Measurements from ENCODE around the gene SCARB1.

Gene SCARB1

GRCh38 chr12:124821252-124822200 is 42.1 kb downstream of the SCARB1 start:
- no peak for DNase-seq (ENCODE audit: low read depth)

DNA sequence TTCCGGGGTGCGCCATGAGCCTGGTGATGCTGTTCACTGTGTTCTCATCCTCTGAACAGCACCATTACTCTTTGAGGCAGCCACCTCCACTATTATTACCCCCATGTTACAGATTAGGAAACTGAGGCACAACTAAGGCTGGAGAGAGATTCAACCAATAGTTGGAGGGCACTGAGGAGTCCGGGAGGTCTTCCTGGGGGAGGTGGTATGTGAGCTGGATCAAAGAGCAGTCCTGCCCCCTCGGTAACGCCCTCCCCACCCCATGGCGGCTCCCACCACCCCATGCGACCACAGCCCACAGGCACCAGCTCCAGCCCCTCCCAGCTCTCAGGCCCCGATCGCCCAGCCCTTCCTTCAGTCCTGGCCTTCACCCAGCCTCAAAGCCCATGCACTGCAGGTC is 43.5 kb downstream of the SCARB1 start:
- DNase-seq (ENCODE audit: low read depth): no peak

- no peak for DNase-seq (ENCODE audit: low read depth)
Measured at GRCh38 chr12:124819525-124819924, 44.1 kb downstream of the SCARB1 start.

- DNase-seq (ENCODE audit: low read depth): no peak
Measured at GRCh38 chr12:124819080-124819479, 44.6 kb downstream of the SCARB1 start.

- DNase-seq (ENCODE audit: low read depth): no peak
Measured at GRCh38 chr12:124817076-124818000, 46.3 kb downstream of the SCARB1 start.

GRCh38 chr12:124816295-124816854 is 47.3 kb downstream of the SCARB1 start:
- no peak for DNase-seq (ENCODE audit: low read depth)

DNA sequence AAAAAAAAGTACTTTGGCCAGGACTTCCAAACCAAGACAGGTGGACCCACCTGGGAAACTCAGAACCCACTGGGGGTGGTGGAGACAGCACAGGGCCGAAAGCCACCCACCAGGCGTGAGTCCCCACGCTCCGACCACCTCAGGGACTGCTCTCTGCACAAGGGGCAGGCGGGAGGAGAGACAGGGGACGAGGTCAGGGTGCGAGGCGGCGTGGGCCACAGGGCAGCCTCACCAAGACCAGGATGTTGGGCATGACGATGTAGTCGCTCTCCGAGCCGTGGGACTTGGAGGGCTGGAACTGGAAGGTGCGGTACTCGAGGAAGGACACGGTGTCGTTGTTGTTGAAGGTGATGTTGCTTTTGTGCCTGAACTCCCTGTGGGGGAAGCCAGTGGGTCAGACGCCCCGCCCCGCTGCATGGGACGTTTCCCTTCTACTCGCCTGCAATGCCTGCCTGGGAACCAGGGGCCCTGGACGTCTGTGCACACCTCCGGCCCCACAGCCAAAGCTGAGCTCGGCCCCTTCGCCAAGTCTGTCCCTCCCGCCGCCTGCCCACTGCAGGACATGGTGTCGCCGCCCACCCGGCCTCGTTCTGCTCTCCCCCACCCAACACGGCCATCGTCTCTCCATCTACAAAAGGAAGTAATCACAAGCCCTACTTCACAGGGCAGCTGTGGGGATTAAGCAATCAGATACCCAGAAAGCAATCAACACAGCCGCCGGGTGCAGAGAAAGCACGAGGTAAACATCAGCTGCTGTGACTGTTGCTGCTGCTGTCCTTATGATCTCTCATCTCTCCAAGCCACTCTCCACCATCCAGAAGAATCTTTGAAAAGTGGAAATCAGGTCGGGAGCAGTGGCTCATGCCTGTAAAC is 48.7 kb downstream of the SCARB1 start:
- DNase-seq (ENCODE audit: low read depth): no peak

GRCh38 chr12:124813782-124814181 is 49.9 kb downstream of the SCARB1 start:
- no peak for DNase-seq (ENCODE audit: low read depth)

GRCh38 chr12:124812979-124813378 is 50.7 kb downstream of the SCARB1 start:
- no peak for DNase-seq (ENCODE audit: low read depth)

DNA sequence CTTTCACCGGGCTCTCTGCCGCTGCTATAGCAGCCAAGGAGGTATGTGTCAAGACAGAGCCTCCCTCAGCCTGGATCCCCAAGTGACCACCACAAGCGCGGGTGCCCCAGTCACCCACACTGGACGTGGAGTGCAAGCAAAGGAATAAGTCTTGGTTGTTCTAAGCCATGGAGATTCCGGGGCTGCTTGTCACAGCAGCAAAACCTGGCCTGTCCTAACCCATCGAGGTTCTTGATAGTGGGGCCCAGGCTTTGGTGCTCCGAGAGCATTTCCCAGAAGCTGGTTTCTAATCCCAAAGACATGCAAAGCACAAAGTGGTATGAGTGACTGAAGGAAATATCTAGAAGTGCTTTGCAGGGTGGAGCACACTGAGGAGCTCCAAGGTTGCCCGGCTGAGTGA is 51.3 kb downstream of the SCARB1 start:
- DNase-seq (ENCODE audit: low read depth): no peak

GRCh38 chr12:124811633-124812032 is 52.0 kb downstream of the SCARB1 start:
- no peak for DNase-seq (ENCODE audit: low read depth)

- DNase-seq (ENCODE audit: low read depth): no peak
Measured at GRCh38 chr12:124809878-124810277, 53.8 kb downstream of the SCARB1 start.

DNA sequence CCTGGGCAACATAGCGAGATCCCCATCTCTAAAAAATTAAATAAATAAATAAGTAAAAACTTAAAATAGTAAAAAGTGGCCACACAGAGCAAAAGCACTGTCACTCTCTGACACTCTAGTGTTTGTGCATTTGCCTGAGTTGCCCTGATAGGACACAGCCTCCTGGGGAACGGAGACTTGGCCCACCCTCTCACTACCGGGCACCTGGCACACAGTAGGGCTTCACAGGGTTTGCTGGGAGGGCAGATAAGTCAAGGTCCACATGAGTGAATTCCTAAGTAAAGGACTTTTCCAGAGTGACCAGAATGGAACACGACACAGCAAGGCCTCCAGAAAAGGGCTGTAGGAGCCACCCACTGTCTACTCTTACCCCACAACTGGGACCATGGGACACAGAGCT is 54.3 kb downstream of the SCARB1 start:
- DNase-seq (ENCODE audit: low read depth): no peak

DNA sequence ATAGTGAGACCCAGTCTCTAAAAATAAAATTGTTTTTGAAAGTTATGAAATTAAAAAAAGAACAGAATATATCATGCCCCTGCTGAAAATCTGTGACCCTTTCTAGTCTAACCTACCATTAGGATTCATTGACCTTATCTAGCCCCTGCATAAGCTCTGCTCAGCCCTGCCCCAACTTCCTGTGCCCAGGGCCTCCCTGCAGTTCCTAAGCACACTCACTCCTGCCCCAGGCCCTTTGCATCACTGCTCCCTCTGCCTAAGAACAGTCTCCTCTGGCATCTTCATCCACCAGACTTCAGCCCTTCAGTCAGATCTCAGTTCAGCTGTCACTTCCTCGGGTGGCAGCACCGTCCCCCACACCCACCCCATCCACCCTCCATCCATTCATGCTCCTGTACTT is 55.4 kb downstream of the SCARB1 start:
- no peak for DNase-seq (ENCODE audit: low read depth)

GRCh38 chr12:124805876-124806668 is 57.6 kb downstream of the SCARB1 start:
- DNase-seq (ENCODE audit: low read depth): no peak

DNA sequence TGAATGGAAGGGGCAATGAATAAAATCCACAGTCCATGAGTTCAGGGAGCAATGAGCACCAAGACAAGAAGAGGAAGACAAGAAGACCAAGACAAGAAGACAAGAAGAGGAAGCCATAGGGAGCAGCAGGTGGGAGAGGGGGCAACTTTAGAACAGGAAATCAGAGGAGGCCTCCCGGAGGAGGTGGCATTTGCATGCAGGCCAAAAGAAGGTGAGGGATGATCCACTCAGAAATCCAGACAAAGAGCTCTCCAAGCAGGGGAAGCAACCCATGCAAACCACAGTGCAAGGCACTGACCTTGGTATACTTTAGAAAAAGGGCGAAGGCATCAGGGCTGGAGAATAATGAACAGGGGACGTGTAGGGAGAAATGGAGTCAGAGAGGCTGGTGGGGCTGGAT is 58.6 kb downstream of the SCARB1 start:
- no peak for DNase-seq (ENCODE audit: low read depth)

DNA sequence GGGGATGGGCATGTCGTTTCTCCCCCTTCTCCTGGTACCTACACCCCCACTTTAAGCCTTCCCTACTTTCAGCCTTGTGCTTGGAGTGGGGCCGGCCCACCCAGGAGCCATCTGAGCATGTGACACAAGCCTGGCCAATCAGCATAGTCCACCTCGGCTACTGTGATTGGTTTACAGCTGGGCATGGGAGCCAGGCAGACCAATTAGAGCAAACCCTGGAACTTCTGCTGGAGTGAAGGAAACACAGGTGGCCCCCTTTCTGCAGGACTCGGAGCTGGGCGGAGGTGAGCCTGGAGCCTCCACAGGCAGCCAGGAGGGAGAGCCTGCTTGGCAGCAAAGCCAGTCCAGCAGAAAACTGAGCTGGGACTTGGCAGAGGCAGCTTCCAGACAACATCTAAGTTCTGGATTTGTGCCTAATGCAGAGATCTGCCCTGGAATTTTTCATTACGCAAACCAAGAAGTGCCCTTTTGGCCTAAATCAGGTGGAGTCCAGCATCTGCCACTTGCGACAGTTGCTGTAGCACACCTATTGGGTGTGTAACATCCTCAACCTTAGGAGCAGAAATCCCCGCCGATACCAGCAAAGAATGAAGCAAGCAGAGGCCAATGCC is 59.5 kb downstream of the SCARB1 start:
- no peak for DNase-seq (ENCODE audit: low read depth)

DNA sequence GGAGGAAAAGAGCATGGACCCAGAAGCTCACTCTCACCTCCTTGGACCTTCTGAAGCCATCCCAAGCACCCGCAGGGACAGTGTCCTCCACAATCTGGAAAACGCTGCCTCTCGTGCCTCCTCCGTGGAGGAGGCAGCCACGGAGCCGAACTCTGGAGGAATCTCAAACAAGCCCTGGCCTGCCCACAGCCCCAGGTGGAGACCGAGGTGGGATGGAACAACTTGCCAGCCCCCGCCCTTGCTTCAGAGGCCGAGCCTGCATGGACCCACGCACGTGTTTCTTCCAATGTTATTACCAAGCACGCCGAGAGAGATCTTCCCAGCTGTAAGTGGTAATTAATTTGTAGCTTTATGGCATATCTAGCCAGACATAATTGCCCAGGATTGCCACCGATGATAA is 61.3 kb downstream of the SCARB1 start:
- no peak for DNase-seq (ENCODE audit: low read depth)

DNA sequence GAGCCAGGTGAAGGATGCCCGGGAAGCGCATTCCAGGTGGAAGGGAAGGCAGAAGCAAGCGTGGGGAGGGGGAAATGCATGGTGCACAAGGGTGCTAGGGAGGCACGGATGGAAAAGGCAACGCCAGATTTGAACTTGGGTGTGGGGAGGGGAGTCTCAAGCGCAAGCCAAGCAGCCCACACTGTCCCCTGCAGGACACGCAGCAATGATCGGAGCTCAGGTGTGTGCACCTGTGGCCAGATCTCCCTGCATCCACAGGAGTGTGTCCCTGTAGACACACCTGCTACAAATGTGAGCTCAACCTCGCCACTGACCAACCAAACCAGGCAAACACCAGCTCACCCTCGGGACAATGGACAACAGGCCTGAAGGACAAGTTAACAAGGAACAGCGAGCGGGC is 63.2 kb downstream of the SCARB1 start:
- DNase-seq (ENCODE audit: low read depth): no peak

DNA sequence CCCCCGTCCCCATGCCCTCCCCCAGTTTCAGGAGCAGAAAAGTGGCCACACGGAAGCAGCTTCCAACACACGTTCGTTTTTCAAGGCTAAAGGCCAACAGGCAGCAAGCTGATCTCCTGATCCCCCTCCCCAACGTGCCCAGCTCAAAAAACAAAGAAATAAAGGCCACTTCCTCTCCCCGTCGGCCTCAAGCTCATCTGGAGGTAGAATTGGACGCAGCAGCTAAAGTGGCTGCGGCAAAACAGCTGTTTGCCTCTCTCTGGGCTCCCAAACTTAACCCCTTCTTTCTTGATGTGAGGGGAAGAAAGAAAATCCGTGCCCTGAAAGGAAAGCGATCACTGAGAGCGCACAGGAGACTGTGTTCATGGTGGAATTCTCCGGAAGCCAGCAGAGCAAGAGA is 66.3 kb downstream of the SCARB1 start:
- DNase-seq (ENCODE audit: low read depth): no peak

Data from stimulated activated CD8-positive, alpha-beta memory T cell treated with anti-CD3 and anti-CD28 coated beads, Interleukin-4, amount 100 ng/mL, for 24 hours (primary cell).